PFSK-1 (cell line): Measurements from ENCODE around the gene LHB.

ENCODE experiments used
- POLR2AphosphoS5 ChIP-seq: IDR thresholded peaks from 2 replicates; pipeline ENCODE4 v1.6.1; 2012; ENCODE audit warnings: low read depth, mild to moderate bottlenecking, control low read depth, low read length, moderate library complexity
- REST ChIP-seq, 2 experiments: IDR thresholded peaks; 2 replicates each; pipeline versions ENCODE4 v1.6.1 to v1.8.0; 2011 to 2012; ENCODE audit warnings: low read depth in 2 of 2, low read length in 2 of 2, control low read depth in 1 of 2, inconsistent platforms in 1 of 2, mild to moderate bottlenecking in 1 of 2, moderate library complexity in 1 of 2; ENCODE audit not compliant: insufficient read depth in 1 of 2
- SIN3A ChIP-seq: IDR thresholded peaks from 2 replicates; pipeline ENCODE4 v1.6.1; 2012; ENCODE audit warnings: mild to moderate bottlenecking, low read length, moderate library complexity, borderline replicate concordance; ENCODE audit not compliant: insufficient read depth

GRCh38 chr19:48970139-48970766, 46.6 kb downstream of the LHB start:
- TF ChIP-seq REST (IDR thresholded peaks at IDR 0.05; ENCODE audit: insufficient read depth in 1 of 2, low read depth in 2 of 2, low read length in 2 of 2) (no peak), POLR2AphosphoS5 (no peak), SIN3A (no peak)
